Aorta (tissue), 5 donors: ENCODE data around the gene MAGEB1. TPM values are rescaled to one million over a fixed set of nuclear protein-coding genes. Genes with fewer than 3 reads are reported as not detected.

Experiments used
- ATAC-seq: fragments of 200-7000 bp; cut with Tn5 transposase; one replicate; pipeline ENCODE4 v1.9.1; 2022; ENCODE audit warnings: moderate library complexity; ENCODE audit not compliant: low FRiP score
- DNase-seq, 2 donors: peaks; one replicate each; pipeline ENCODE4 v3.0.0-alpha.2; 2020
- H3K27ac ChIP-seq, 2 donors: one replicate each; pipeline ENCODE4 v1.5.1; 2013; ENCODE audit warnings: low read length in 2 of 2, mild to moderate bottlenecking in 2 of 2, moderate library complexity in 2 of 2, control low read depth in 1 of 2, inconsistent platforms in 1 of 2, low read depth in 1 of 2
- H3K27me3 ChIP-seq, 2 donors: one replicate each; pipeline ENCODE4 v1.6.1; 2013; ENCODE audit warnings: control low read depth in 1 of 2, low read length in 1 of 2, mild to moderate bottlenecking in 1 of 2, moderate library complexity in 1 of 2; ENCODE audit not compliant: insufficient read depth in 2 of 2, control insufficient read depth in 1 of 2
- H3K36me3 ChIP-seq, 2 donors: one replicate each; pipeline ENCODE4 v1.6.1; 2013; ENCODE audit warnings: control low read depth in 1 of 2, low read length in 1 of 2, mild to moderate bottlenecking in 1 of 2; ENCODE audit not compliant: insufficient read depth in 2 of 2, control insufficient read depth in 1 of 2
- H3K4me1 ChIP-seq, 2 donors: one replicate each; pipeline ENCODE4 v1.6.1; 2013; ENCODE audit warnings: low read length in 2 of 2, control low read depth in 1 of 2, mild to moderate bottlenecking in 1 of 2, moderate library complexity in 1 of 2; ENCODE audit not compliant: insufficient read depth in 2 of 2, control insufficient read depth in 1 of 2
- H3K4me3 ChIP-seq, 2 donors: one replicate each; pipeline ENCODE4 v1.5.1; 2013; ENCODE audit warnings: low read length in 2 of 2, control low read depth in 1 of 2, mild to moderate bottlenecking in 1 of 2
- H3K9me3 ChIP-seq: one replicate; pipeline ENCODE4 v1.6.1; 2013; ENCODE audit warnings: mild to moderate bottlenecking, low read length; ENCODE audit not compliant: control insufficient read depth
- WGBS, 2 donors: extraction: QIAGEN DNeasy Blood & Tissue Kit; methylation state at CpG; one replicate each; pipeline ENCODE4 v1.1.7; 2013; 5-methylcytosine and 5-hydroxymethylcytosine counted together
- intact Hi-C, 2 donors: fragments of 100-400 bp; cut with DNase I; formaldehyde crosslinking; loops; one replicate each; pipeline versions ENCODE4 v1.14.2 to v1.15.0; 2022
- polyA plus RNA-seq, 2 donors: library from polyadenylated mRNA; stranded (reverse); fragments of 200-250 nt; gene quantifications; one replicate each; pipeline ENCODE4 v1.2.3, GENCODE V29; 2013
- total RNA-seq, 2 donors: library from RNA; stranded (reverse); fragmentation: NEBNext Ultra II Directional; extraction: Animal tissue kit (Norgen Biotek cat#: 25700); gene quantifications; one replicate each; pipeline ENCODE4 v1.2.1, GENCODE V29; 2021
- donor health status: healthy with polysubstance abuse.
- donor health status: Bipolar disorder and iron deficiency.
- donor health status: DM: no; HTN: no; CAD: no.
- donor health status: DM: no; HTN: no; CAD: no.
- donor health status: DM: yes; HTN: yes; CAD: no.

Gene MAGEB1
- total and polyA plus RNA-seq, 4 donors: not detected

GRCh38 chrX:30280428-30280827 lies 33.5 kb downstream of the MAGEB1 start:
- no peak for DNase-seq
- no peaks in the 10 kb centered on the region for H3K27me3 ChIP-seq
- ATAC-seq: no peak
- H3K36me3 ChIP-seq: no peaks in the 10 kb centered on the region
- no peak overlapping the region for H3K27ac ChIP-seq
- no peak overlapping the region for H3K4me3 ChIP-seq
- 83 to 86% methylated on average over 1 of the region's 1 CpG for WGBS, 2 donors
- no peaks in the 10 kb centered on the region for H3K9me3 ChIP-seq
- intact Hi-C loops: no loop called here
- no peaks in the 10 kb centered on the region for H3K4me1 ChIP-seq

- H3K4me3 ChIP-seq: no peak overlapping the region
- H3K9me3 ChIP-seq: no peaks in the 10 kb centered on the region
- no peak overlapping the region for H3K27ac ChIP-seq
- no peak for DNase-seq
- no peaks in the 10 kb centered on the region for H3K36me3 ChIP-seq
- H3K4me1 ChIP-seq: no peaks in the 10 kb centered on the region
- no peak for ATAC-seq
- intact Hi-C loops: no loop called here
- no peaks in the 10 kb centered on the region for H3K27me3 ChIP-seq
These were observed 35.6 kb downstream of the MAGEB1 start for GRCh38 chrX:30282527-30282926.

GRCh38 chrX:30283456-30284200 lies 36.7 kb downstream of the MAGEB1 start:
- 57 to 64% methylated on average over 3 of the region's 3 CpGs for WGBS, 2 donors

GRCh38 chrX:30296408-30297254 lies 49.7 kb downstream of the MAGEB1 start:
- no peaks in the 10 kb centered on the region for H3K4me1 ChIP-seq
- no peak for ATAC-seq
- intact Hi-C loops: no loop called here
- no peaks in the 10 kb centered on the region for H3K27me3 ChIP-seq
- H3K36me3 ChIP-seq: no peaks in the 10 kb centered on the region
- no peak overlapping the region for H3K27ac ChIP-seq
- no peak overlapping the region for H3K4me3 ChIP-seq
- H3K9me3 ChIP-seq: no peaks in the 10 kb centered on the region
- DNase-seq: no peak
- 46 to 68% methylated on average over 5 of the region's 5 CpGs for WGBS, 2 donors

More at GRCh38 chrX:30283456-30284200, 36.7 kb downstream of the MAGEB1 start:
- Histone ChIP-seq H3K4me3 (no peak overlapping the region), H3K27me3 (no peaks in the 10 kb centered on the region), H3K27ac (peak overlapping the region in 1 of 2 donors; percentile 57), H3K9me3 (no peaks in the 10 kb centered on the region), H3K36me3 (no peaks in the 10 kb centered on the region), H3K4me1 (no peaks in the 10 kb centered on the region)
- ATAC-seq: peak; percentile 66
- no peak for DNase-seq
- intact Hi-C loops: no loop called here

GRCh38 chrX:30301208-30301607 lies 54.3 kb downstream of the MAGEB1 start:
- Histone ChIP-seq H3K4me3 (no peak overlapping the region), H3K27ac (no peak overlapping the region), H3K36me3 (no peaks in the 10 kb centered on the region), H3K9me3 (no peaks in the 10 kb centered on the region), H3K27me3 (no peaks in the 10 kb centered on the region), H3K4me1 (no peaks in the 10 kb centered on the region)
- ATAC-seq (no peak), DNase-seq (no peak)
- intact Hi-C loops: no loop called here

Other genes starting within 250 kb of the MAGEB1 start
- not detected for gene MAGEB2, start 31.6 kb upstream of the MAGEB1 start, total RNA-seq
- gene MAGEB2, start 31.6 kb upstream of the MAGEB1 start, polyA plus RNA-seq: not detected
- not detected for gene MAGEB3, start 16.5 kb upstream of the MAGEB1 start, total RNA-seq
- gene MAGEB3, start 16.5 kb upstream of the MAGEB1 start, polyA plus RNA-seq: not detected
- not detected for gene MAGEB4, start 5.1 kb upstream of the MAGEB1 start, total RNA-seq
- not detected for gene MAGEB4, start 5.1 kb upstream of the MAGEB1 start, polyA plus RNA-seq
- not detected for gene NR0B1, start 62.2 kb downstream of the MAGEB1 start, total RNA-seq
- gene NR0B1, start 62.2 kb downstream of the MAGEB1 start, polyA plus RNA-seq: under 1 TPM in 1 of 2 donors, not detected in 1; 0.20 TPM